Activated CD4-positive, CD25-positive, alpha-beta regulatory T cell treated with anti-CD3 and anti-CD28 coated beads, Interleukin-2, amount 50 U/mL, for 16 hours (primary cell): ENCODE measurements around the gene CLDN19.

Experiments
- DNase-seq: peaks from one replicate; pipeline ENCODE4 v3.0.0-alpha.2; 2020; ENCODE audit warnings: low read depth, low spot score

Gene CLDN19, protein sequence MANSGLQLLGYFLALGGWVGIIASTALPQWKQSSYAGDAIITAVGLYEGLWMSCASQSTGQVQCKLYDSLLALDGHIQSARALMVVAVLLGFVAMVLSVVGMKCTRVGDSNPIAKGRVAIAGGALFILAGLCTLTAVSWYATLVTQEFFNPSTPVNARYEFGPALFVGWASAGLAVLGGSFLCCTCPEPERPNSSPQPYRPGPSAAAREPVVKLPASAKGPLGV

DNA sequence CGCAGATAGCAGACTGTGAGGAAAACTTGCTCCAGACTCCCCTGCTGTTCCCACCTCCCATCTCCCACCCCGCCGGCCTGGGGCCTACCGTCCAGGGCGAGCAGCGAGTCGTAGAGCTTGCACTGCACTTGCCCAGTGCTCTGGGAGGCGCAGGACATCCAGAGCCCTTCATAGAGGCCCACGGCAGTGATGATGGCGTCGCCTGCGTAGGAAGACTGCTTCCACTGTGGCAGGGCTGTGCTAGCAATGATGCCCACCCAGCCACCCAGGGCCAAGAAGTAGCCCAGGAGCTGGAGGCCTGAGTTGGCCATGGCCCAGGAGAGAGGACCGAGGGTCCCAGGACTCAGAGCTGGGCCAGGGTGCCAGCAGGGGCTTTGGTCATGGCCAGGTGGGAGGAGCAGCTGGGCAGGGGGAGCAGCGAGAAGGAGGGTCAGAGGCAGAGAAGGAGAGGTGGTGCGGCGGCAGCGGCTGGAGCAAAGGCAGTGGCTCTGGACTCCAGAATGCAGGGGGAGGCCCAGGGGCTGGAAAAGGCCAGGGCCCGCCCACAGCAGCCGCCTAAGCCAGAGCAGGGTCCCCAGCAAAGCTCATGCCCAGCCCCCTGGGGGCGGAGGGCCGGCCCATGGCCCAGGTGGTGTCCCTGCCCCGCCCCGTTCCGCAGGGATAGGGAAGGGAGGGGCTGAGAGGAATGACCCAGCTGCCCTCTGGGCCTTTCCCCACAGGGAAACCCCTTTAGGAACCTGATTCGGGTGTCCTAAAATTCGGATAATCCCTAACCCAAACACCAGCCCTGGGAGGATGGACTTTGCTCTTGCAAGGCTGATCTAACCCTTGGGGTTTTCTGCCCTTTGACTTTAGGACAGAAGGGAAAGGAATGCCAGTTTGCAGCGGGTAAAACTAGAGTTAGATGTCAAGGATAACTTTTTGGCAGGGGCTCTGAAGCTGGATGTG, at the start of gene CLDN19:
TSS of gene CLDN19 (minus strand) at position 484 of the 948 bp plus-strand sequence. CDS start at position 311, 173 bp downstream.
- no peak for DNase-seq

DNA sequence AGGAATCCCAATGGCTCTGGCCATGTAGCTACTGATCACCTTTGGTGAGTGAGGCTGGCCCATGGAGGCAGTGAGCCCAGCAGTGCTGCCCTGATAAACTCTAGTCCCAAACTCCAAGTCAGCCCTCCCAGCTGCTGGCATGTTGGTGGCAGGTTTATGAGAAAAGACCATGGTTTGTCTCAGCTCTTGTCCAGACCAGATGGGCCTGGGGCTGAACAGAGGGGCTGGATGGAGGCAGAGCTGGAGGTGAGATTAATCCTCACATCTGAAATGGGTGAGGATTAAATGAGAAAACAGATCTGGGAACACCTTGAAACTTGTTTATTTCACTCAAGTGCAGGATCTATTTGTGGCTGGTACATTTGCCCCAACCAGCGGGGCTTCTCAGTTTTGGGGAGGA, 48.0 kb upstream of the CLDN19 start:
- DNase-seq, result no peak

DNA sequence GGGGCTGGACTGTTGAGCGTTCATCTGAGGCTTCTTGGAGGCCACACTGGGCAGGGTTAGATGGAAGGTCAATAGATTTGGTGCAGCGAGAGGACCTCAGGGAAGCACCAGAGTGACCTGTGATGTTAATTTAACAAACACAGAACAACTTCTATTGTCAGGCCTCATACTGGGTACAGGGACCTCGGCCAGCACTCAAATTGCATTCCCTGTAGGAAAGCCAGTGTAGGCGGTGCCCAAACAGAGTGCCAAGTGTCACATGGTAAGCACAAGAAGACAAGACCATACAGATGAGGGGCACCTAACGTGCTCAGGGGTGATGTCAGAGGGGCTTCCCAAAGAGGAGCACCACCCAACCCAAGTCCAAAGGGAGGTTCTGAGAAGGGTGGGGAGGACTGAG, 46.1 kb upstream of the CLDN19 start:
- no peak for DNase-seq

DNA sequence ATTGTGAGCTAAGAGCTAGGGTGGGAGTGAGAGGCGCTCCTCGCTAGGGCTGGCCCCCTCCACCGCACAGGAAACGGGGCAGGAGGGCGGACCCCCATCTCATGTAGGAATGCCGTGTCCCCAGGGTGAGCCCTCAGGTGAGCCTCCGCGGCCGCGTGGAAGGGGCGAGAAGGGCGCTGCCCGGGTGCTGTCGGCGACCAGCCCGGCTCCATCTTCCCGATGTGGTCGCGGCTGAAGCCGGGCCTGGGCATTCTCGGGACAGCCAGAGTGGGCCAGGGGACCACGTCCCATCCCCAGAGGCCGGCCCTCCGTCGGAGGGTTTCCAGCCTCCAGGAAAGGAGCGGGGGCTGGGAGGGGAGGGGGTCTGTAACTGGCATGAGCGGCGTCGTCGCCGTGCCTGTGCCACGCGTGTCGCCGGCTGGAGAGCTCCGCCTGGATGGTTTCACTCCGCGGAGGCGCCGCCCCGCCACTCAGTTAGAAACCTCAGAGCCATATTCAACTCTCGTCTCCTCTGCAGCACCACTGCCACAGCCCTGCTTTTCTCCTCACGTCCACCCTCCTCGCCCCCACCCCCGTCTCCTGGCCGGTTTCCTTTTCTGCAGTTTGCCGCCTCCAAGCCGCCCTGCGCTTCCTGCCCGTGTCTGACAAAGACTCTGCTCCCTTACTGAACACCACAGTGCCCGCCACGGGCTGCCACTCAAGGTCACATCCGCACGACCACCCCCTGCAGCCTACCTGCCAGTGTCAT, 45.1 kb upstream of the CLDN19 start, which contains the start of gene TMEM269:
TSS of gene TMEM269 (plus strand) at position 46 of the 748 bp plus-strand sequence. CDS start 4,903 bp downstream, outside the sequence.
- DNase-seq, result peak; percentile 13

DNA sequence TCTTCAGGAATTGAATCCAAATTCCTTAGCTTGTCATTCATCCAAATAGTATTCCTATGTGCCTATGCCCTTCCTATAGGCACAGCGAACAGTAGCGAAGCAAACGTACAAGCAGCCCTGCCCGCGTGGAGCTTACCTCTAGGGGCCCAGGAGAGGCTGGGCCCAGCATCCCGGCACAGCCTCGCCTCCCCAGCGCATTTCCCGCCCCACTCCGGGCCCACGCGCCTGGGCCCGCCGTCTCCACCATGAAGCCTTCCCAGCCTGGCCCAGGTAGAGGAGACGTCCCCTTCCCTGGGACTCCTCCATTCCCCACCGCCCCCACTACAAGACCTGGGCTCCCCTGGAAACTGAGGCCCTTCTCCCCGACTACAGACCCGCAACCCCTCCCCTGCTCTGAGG, 44.5 kb upstream of the CLDN19 start:
- DNase-seq, result no peak

DNA sequence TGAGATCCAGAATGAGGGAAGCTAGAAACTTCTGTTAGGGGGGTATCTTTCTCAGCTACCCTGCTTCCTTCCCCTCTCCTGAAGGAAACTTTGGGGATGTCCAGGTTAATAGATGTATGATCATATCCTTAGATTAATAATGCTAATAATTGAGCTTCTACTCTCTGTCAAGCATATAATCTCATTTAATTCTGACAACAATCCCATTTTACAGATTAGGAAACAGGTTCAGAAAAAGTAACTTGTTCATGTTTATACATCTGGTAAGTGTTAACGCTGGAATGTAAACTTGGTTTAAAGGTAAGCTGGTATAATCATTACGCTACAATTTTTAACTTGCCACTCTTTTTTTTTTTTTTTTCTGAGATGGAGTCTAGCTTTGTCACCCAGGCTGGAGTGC, 43.1 kb upstream of the CLDN19 start:
- no peak for DNase-seq

DNA sequence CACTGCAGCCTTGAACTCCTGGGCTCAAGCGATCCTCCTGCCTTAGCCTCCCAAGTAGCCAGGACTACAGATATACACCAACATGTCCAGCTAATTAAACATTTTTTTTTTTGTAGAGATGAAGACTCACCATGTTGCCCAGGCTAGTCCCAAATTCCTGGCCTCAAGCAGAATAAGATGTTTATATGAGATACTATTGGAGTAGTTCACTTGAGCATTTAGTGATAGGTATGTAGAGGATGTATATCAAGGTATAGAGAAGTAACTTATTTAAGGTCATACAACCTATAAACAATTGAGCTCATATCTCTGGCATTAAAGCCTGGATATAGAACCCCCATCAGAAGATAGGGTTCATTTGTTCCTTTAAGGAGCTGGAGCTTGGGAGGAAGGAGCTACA, 40.1 kb upstream of the CLDN19 start:
- DNase-seq, result no peak

DNA sequence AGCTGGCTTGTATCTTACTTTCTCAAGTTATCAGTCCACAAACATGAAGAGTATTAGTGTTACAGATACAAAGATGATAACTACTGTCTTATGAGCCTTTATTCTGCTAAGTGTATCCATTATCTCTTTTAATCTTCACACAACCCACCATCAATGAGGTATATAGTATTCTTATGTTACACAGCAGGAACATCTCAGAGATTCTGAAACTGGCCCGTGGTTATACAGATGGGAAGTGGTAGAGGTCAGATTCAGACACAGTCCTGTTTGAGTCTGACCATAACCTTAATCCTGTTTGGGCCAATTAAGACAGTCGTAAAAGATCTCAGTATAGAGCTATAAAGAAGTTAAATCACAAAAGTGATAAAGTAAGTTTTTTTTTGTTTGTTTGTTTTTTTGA, 39.7 kb upstream of the CLDN19 start:
- no peak for DNase-seq

DNA sequence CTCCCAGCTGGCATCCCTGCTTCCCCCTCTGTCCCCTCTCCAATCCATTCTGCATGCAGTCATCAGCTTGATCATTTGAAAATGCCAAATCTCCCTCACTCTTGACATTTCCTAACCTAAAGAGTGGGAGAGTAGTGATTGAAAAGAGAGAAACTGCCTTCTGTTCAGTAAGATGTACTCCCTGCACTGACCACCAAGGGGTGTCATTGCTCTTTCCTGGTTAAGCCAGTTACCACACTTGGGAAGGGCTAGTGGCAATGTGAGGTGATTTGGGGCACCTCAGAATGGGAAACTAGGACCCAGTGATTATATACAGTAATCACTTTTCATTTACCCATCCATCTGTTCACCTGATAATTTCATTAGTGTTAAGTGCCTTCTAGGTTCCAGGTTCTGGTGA, 37.8 kb upstream of the CLDN19 start:
- DNase-seq, result no peak

DNA sequence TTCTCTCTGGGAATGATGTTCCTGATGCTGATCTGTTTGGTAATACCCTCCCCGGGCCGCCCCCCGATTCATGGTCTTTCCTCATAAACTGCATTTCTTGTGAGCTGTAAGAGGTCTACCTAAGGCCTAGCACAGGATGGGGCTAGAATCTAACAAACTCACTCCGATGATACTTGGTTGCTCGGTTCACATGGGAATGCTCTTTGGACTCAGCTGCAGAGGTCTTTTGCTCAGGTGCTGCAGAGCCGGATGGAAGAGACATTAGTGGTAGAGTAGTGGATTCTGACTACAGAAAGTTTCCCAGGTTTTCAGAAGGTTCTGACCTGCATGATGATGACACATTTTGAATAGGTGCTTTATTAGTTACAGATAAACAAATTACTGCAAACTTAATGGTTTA, 36.5 kb upstream of the CLDN19 start:
- no peak for DNase-seq

DNA sequence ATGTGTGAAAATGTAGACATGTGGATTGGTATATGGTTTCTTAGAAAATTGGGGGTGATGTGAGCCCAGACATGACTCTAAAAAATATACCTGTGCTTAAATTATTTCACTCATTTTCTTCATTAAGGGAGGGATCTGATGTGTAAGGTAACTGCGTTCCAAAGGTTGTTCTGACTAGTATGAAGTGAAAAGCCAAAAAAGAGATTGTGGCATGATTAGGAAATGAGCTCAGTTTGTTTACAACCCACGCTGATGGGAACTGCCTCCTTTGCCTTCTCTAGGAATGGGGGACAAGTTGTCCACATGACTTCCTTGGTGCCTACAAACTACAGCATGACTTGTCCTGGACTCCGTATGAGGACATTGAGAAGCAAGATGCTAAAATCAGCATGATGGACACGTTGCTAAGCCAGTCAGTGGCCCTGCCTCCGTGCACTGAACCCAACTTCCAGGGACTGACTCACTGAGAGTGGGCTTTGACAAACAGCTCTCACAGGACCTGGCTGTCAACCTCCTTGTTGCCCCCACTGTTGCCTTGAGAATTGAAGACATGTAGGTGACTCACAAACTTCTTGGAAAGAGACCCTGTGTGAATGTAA, 35.0 kb upstream of the CLDN19 start:
- DNase-seq, result no peak

DNA sequence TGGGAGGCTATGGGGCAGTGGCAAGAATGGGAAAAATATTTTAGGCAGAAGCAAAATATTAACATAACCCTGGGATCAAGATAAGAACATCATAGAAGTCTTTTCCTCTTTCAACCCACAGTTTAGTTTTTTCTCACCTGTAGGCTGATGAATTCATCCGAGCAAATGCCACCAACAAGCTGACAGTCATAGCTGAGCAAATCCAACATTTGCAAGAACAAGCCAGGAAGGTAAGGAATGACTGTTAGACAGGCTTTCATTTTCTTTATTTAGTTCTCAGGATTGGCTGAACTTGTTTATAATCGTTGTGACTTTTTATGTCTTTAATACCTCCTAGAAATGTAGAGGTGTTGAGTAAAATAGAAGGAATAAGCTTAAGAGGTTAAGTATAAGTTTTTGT, 33.4 kb upstream of the CLDN19 start:
- DNase-seq, result no peak

DNA sequence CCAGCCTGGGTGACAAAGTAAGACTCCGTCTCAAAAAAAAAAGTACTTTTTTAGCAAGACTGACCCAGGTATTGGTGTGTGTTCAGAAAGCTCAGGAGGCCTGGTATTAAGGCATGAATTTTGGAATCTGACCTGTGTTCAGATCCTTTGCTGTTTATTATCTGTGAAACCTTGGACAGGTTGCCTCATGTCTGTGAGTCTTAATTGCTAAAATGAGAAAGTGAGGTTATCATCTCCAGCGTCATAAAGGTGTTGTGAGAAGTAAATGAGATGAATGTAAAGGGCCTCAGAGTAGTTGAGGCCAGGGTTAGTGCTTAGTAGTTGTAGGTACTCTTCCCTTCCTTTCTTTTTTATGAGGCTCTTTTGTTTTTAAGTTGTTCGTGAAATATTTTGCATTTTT, 29.8 kb upstream of the CLDN19 start:
- DNase-seq, result no peak

DNA sequence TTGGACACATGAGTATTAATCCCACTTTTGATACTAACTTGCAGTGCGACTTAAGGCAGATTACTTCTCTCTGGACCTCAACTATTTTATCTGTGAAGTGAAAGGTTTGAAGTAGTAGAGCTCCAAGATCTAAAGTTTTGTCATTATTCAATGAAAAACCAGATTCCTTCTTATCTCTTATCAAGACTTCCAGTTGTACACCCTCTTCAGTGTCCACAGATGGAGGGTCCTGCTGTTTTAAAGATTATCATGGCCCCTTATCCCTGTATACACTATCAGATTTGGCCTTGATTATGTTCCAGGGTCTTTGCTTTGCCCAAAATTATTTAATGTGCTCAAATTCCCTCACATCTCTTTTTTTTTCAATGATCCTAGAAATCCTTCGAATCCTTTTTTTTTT, 28.1 kb upstream of the CLDN19 start:
- DNase-seq, result no peak

DNA sequence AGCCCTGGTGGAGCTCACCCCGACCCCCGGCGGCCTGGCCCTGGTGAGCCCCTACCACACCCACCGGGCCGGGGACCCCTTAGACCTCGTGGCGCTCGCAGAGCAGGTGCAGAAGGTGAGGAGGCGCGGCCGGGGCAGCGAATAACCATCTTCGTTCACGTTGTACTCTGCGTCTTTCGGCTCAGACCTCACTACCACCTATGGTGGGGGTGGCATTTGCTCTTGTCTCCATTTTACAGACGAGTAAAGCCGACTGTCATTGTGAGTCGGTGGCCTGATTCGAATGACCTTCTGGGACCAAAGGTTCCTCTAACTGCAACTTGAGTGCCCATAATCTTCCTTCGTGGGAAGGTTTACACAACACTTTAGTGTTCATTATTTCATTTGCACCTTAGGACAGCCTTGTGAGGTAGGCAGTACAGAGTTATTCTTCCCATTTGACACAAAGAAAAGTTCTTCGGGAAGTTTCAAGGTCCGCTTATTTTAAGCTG, 27.5 kb upstream of the CLDN19 start:
- no peak for DNase-seq

DNA sequence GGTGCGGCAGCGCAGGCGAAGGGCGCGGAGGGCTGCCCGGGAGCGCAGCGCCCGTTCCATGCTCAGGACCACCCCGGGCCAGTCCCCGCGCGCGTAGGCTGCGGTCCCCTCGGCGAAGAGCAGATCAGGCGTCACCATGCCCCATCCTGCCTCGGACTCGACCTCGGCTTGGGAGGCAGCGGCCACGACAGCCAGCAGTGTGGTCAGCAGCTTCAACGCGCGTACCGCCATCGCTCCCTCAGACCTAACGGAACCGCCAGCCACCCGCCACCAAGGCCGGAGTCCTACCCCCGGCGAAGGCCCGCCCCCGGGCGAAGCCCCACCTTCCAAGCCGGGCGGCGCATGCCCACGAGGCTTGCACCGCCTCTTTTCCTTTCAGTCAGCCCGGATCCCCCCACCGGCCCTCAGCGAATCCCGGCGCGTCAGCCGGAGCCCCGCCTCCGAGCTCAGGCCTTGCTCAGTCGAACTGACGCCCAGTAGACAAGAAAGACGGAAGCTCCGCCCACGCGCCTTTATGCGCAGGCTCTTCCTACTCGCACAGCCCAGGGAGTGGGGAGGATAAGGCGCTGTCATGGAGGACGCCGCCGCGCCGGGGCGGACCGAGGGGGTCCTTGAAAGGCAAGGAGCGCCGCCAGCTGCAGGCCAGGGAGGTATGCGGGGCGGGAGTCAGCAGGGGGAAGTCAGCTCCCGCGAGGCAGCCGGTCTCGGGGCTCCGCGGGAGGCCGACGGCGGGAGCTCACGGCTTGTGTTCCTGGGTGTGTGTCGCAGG, 26.9 kb upstream of the CLDN19 start, which contains the start of the genes C1orf50 and P3H1:
TSS of gene C1orf50 (plus strand) at position 509 of the 769 bp plus-strand sequence. CDS start at position 572, 63 bp downstream.
TSS of gene P3H1 (minus strand) at position 288 of the 769 bp plus-strand sequence. CDS start at position 231, 57 bp downstream.
- DNase-seq, result peak; percentile 100

DNA sequence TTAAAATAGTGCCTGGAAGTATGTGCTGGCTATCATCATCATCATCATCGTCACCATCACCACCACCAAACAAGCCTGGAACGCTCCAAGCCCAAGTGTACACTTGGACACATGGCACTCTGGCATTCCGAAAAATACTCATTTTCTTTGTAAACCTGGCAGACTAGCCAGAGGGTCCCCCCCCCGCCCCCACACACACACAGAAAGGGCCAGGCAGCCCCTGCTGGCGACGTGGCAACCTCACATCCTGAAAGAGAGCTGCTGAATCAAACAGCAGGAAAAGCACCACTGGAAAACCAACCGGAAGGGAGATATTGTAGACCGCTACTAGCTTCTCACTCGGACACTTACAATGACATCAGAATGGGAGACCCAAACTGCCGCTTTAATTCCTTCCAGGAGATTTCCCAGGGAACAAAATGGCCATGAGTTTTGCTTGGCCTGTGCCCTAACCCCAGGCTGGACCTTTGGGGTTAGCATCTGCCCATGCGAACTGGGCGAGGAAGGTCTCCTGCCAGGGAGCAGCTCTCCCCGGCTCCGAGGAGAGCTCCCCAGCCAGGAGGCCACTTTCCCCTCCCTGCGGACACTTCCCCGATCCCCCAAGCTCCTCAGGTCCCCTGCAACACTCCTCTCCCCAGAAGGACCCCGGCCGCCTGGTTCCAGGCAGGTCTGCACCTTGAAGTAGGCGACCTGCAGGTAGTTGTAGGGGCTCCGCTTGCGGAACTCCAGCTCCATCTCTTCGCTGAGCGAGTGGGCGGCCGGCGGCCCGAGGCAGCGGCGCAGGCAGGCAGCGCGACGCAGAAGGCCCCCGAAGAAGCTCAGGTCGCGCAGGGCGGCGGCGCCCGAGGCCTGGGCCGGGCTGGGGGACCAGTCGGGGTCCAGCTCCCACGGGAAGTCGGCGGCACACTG, 26.1 kb upstream of the CLDN19 start:
- DNase-seq, result no peak

DNA sequence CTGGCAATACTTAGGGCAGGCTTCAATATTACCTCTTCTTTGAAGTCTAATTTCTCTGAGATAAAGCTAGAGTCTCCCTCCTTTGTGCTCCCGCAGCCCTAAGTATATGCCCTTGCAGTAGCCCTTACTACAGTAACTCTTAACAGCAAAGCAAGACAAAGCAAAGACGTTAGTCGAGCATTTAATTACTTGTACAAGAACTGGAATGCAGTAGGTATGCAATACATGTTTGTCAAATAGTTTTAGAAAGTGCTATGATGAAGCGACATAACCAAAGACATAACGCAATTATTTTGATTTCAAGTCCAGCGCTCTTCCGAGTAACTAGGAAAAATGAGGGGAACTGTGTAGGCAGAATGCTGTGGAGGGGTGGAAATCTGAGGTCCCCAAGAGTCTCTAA, 25.2 kb upstream of the CLDN19 start:
- DNase-seq, result no peak

DNA sequence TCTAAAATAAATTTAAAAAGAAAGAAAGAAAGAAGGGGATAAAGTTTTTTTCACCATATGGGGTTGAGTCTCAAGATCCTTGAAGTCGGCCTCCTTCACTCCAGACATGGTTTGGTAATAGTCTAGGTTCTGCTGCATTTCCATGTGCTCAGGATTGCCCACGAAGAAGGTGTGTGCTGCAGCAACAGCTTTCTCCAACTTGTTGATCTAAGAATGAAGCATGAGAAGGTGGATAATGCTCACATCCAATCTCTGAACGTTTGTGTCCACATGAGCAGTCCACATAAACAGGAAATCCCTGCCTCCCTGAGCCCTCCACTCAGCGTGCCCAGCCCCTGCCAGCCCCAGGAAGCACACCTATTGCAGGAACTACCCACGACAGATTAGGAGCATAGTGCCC, 22.2 kb upstream of the CLDN19 start:
- DNase-seq, result no peak
